ENCODE measurements around the gene GSTA5.

GRCh38 chr6:52871621-52872020 is 31.0 kb upstream of the GSTA5 start:
- TF ChIP-seq CTCF (IDR thresholded peaks at IDR 0.05) (no peak), POLR2A (IDR thresholded peaks at IDR 0.05) (no peak)

Measured in tibial nerve (tissue), 3 donors.